Left lung (tissue), 10 donors: Measurements from ENCODE around the gene NYAP2. TPM values are rescaled to one million over a fixed set of nuclear protein-coding genes. Genes with fewer than 3 reads are reported as not detected.

Experiments used
- ATAC-seq: fragments of 200-7000 bp; cut with Tn5 transposase; one replicate; pipeline ENCODE4 v1.9.1; 2020; ENCODE audit warnings: moderate library complexity
- DNase-seq, 4 donors: peaks; one replicate each; pipeline ENCODE4 v3.0.0-alpha.2; 2013 to 2020
- H3K27ac ChIP-seq, 2 donors: fragments of 200-600 bp; sonication (generic) in 1 of 2; one replicate each; pipeline versions ENCODE4 v1.5.0 to v1.8.0; 2020 to 2021
- H3K27me3 ChIP-seq, 2 donors: fragments of 200-600 bp; sonication (generic) in 1 of 2; one replicate each; pipeline versions ENCODE4 v1.5.0 to v1.8.0; 2020 to 2021
- H3K36me3 ChIP-seq, 2 donors: fragments of 200-600 bp; sonication (generic) in 1 of 2; one replicate each; pipeline versions ENCODE4 v1.5.0 to v1.8.0; 2020 to 2021
- H3K4me1 ChIP-seq, 2 donors: fragments of 200-600 bp; one replicate each; pipeline ENCODE4 v1.8.0; 2021
- H3K4me3 ChIP-seq, 2 donors: fragments of 200-600 bp; sonication (generic) in 1 of 2; one replicate each; pipeline versions ENCODE4 v1.5.0 to v1.8.0; 2020 to 2021; ENCODE audit warnings: mild to moderate bottlenecking in 1 of 2
- H3K9me3 ChIP-seq, 2 donors: fragments of 200-600 bp; sonication (generic) in 1 of 2; one replicate each; pipeline versions ENCODE4 v1.5.0 to v1.8.0; 2020 to 2021
- intact Hi-C, 2 donors: fragments of 100-400 bp; cut with DNase I; formaldehyde crosslinking; loops; one replicate each; pipeline versions ENCODE4 v1.11.2 to v1.14.2; 2022
- polyA plus RNA-seq, 6 donors: library from polyadenylated mRNA; unstranded; fragments of 120-200 nt; gene quantifications; one replicate each; pipeline ENCODE4 v1.2.1, GENCODE V29; 2013; ENCODE audit not compliant: insufficient read length in 6 of 6
- total RNA-seq, 2 donors: library from RNA; stranded (reverse); fragmentation: NEBNext Ultra II Directional; extraction: Animal tissue kit (Norgen Biotek cat#: 25700); gene quantifications; one replicate each; pipeline ENCODE4 v1.2.1, GENCODE V29; 2021
- TF ChIP-seq, protein P1 (sequence below), 2 donors: fragments of 200-600 bp; sonication (generic) in 1 of 2; IDR thresholded peaks; one replicate each; pipeline versions ENCODE4 v1.5.0 to v1.8.0; 2021; ENCODE audit warnings: antibody characterized with exemption in 2 of 2
- donor health status: DM: no; HTN: yes; CAD: no.
- donor health status: DM: no; HTN: no; CAD: no.

The NYAP2 gene
- total and polyA plus RNA-seq, 8 donors = 0.04 to 1.0 (median 0.07) TPM

DNA sequence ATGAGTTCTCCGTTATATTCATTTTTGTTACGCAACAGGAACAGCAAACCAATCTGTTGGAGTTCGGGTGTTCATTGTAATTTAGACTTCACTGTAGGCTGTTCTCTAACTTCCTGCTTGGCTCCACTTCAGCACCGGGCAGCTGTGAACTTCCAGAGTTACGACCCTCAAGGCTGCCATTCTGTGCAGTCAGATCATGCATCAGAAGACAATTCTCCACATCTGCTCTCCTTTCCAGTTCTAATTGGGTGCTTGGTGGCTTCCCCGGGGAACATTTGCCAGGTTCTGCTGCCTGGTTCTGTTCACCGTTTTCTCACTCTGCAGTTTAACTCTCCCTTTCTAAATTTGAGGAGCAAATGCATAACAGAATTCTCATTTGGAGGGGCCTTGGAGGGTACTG, 237.7 kb downstream of the NYAP2 start:
- Histone ChIP-seq H3K27ac (no peak overlapping the region), H3K36me3 (no peaks in the 10 kb centered on the region), H3K4me1 (no peaks in the 10 kb centered on the region), H3K4me3 (no peak overlapping the region), H3K27me3 (no peaks in the 10 kb centered on the region), H3K9me3 (no peaks in the 10 kb centered on the region)
- intact Hi-C loops = no loop called here
- no peak for ATAC-seq
- TF ChIP-seq, protein P1, sequence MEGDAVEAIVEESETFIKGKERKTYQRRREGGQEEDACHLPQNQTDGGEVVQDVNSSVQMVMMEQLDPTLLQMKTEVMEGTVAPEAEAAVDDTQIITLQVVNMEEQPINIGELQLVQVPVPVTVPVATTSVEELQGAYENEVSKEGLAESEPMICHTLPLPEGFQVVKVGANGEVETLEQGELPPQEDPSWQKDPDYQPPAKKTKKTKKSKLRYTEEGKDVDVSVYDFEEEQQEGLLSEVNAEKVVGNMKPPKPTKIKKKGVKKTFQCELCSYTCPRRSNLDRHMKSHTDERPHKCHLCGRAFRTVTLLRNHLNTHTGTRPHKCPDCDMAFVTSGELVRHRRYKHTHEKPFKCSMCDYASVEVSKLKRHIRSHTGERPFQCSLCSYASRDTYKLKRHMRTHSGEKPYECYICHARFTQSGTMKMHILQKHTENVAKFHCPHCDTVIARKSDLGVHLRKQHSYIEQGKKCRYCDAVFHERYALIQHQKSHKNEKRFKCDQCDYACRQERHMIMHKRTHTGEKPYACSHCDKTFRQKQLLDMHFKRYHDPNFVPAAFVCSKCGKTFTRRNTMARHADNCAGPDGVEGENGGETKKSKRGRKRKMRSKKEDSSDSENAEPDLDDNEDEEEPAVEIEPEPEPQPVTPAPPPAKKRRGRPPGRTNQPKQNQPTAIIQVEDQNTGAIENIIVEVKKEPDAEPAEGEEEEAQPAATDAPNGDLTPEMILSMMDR (IDR thresholded peaks at IDR 0.05) = no peak
- DNase-seq = peak in 1 of 4 donors; percentile 5

DNA sequence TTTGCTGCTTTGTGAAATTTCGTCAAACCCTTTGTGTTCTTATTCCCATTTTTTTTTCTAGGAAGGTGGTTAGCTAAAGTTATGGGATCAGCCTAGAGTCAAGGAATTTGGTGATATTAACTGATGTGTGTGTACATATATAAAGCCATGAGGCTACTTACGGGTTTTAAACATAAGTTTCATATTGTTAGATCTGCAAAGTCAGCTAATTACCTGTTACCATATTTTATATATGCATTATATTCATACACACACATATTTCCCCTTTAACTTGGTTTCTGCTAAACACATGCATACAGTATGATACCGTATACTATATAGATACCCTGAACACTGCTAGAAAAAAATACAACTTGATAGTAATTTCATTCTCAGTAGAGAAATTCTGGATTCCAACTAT, 241.0 kb downstream of the NYAP2 start:
- TF ChIP-seq, protein P1 (IDR thresholded peaks at IDR 0.05) = no peak
- no peak for DNase-seq

DNA sequence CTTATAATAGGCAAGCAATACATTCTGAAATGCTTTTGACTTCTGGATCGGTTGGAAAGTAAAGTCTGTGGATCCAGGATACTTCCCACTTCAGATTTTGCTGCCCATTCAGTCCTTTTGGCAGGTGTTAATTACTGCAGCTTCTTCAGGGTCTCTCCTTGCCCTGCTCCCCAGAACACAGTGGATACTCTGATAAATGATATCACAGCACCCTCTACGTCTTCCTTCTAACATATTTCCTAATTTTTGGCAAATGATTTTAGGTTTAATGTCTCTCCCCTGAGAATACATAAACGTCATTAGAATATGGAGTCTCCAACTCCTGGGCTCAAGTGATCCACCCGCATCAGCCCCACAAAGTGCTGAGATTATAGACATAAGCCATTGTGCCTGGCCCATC, 249.8 kb downstream of the NYAP2 start:
- ATAC-seq = no peak
- Histone ChIP-seq H3K9me3 (no peaks in the 10 kb centered on the region), H3K4me1 (no peaks in the 10 kb centered on the region), H3K27me3 (no peaks in the 10 kb centered on the region), H3K36me3 (no peaks in the 10 kb centered on the region), H3K4me3 (no peak overlapping the region), H3K27ac (no peak overlapping the region)
- TF ChIP-seq, protein P1 (IDR thresholded peaks at IDR 0.05) = no peak
- no peak for DNase-seq
- intact Hi-C loops = no loop called here

More for the DNA sequence above, 241.0 kb downstream of the NYAP2 start:
- Histone ChIP-seq H3K27me3 (no peaks in the 10 kb centered on the region), H3K4me1 (no peaks in the 10 kb centered on the region), H3K4me3 (no peak overlapping the region), H3K36me3 (no peaks in the 10 kb centered on the region), H3K9me3 (no peaks in the 10 kb centered on the region), H3K27ac (no peak overlapping the region)
- no peak for ATAC-seq
- intact Hi-C loops = no loop called here

DNA sequence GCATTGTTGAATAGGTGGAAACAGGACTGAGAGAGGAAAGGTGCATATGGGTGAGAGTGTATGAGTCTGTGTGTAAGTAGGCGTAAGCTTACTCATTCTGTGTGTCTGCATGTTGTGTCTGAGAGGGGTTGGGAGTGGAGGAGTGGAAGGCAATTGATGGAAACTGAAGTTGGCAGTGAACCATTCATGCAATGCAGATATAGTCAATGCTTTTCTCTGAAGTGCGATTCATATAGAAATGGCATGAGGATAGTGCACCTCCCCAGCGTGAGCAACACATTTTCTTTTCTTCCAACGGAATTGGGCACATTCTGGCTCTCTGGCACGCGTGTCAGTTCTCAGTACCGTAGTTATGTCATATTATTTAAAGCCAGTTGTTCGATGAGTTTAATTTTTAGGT, 250.5 kb downstream of the NYAP2 start:
- TF ChIP-seq, protein P1 (IDR thresholded peaks at IDR 0.05) = no peak
- DNase-seq (no peak), ATAC-seq (no peak)
- Histone ChIP-seq H3K36me3 (no peaks in the 10 kb centered on the region), H3K4me3 (no peak overlapping the region), H3K9me3 (no peaks in the 10 kb centered on the region), H3K27ac (no peak overlapping the region), H3K4me1 (no peaks in the 10 kb centered on the region), H3K27me3 (no peaks in the 10 kb centered on the region)
- intact Hi-C loops = loop anchor here in 1 of 2 donors (10.0 kb wide), 1 partner anchor 365 kb away; no protein-coding TSS in a partner anchor

DNA sequence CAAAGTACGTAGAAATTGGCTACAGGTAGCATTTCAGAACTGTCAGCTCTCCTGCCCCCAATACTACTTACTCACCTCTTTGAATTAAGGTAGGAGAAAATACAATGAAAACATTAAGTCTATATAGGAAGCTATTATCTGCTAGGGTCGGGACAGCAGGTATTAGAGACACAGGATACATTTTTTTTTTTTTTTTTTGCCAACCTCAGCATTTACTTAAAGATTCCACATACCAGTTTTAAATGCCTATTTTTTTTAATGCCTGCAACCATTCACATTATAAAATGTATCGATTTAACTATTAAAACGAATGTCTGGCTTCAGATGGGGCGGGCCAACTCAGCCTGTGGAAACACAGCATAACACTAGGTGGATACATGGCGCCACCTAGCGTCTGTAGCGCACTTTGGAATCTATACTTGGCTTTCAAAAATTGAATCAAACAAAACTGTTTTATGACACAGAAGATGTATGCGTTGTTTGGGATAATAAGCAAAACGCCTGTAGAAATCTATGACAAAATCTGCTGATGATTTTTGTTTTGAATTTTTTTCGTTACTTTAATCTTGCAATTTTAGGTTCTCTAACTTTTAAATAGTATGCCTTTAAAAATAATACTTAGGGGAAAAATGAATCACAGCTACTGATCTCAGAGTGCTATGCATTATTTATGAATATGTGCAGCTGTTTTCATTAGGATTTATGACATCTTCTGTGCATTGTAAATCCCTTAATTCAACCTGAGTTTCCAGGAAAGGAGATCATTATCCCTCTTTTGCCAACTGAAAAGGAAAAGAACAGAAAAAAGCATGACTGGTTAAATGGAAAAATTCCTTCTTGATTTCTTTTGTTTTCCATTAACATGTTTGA, 261.0 kb downstream of the NYAP2 start:
- ATAC-seq (peak; percentile 94), DNase-seq (peak; percentile 54 to 76 (median 63))
- no peak overlapping the region for H3K4me3 ChIP-seq
- no peak overlapping the region for H3K27ac ChIP-seq
- no peaks in the 10 kb centered on the region for H3K9me3 ChIP-seq
- TF ChIP-seq, protein P1 (IDR thresholded peaks at IDR 0.05) = peak; percentile 59 to 81
- intact Hi-C loops = no loop called here
- H3K4me1 ChIP-seq = no peaks in the 10 kb centered on the region
- H3K27me3 ChIP-seq = no peaks in the 10 kb centered on the region
- no peaks in the 10 kb centered on the region for H3K36me3 ChIP-seq
